Stimulated activated CD8-positive, alpha-beta memory T cell treated with anti-CD3 and anti-CD28 coated beads, Interleukin-12 subunit alpha, Interleukin-12 subunit beta, amount 100 ng/mL, for 24 hours (primary cell): ENCODE data around the gene PRKN.

Experiments used
- DNase-seq: peaks from one replicate; pipeline ENCODE4 v3.0.0-alpha.2; 2020; ENCODE audit errors: extremely low read depth

The PRKN gene

GRCh38 chr6:161417717-161418462, 1309.7 kb downstream of the PRKN start:
- no peak for DNase-seq

- DNase-seq: no peak
Measured at GRCh38 chr6:161415302-161415855, 1312.2 kb downstream of the PRKN start.

- no peak for DNase-seq
Measured at GRCh38 chr6:161414707-161415106, 1312.9 kb downstream of the PRKN start.

- no peak for DNase-seq
Measured at GRCh38 chr6:161414180-161414579, 1313.4 kb downstream of the PRKN start.

- DNase-seq: no peak
Measured at GRCh38 chr6:161413355-161413771, 1314.2 kb downstream of the PRKN start.

GRCh38 chr6:161412795-161413194, 1314.8 kb downstream of the PRKN start:
- DNase-seq: no peak

- DNase-seq: no peak
Measured at GRCh38 chr6:161411265-161411944, 1316.2 kb downstream of the PRKN start.

GRCh38 chr6:161410736-161411135, 1316.8 kb downstream of the PRKN start:
- DNase-seq: no peak

- no peak for DNase-seq
Measured at GRCh38 chr6:161410076-161410475, 1317.5 kb downstream of the PRKN start.

- no peak for DNase-seq
Measured at GRCh38 chr6:161409353-161409752, 1318.2 kb downstream of the PRKN start.

- no peak for DNase-seq
Measured at GRCh38 chr6:161408041-161408440, 1319.5 kb downstream of the PRKN start.

- DNase-seq: no peak
Measured at GRCh38 chr6:161407581-161407980, 1320.0 kb downstream of the PRKN start.

- DNase-seq: no peak
Measured at GRCh38 chr6:161407115-161407514, 1320.5 kb downstream of the PRKN start.

GRCh38 chr6:161406646-161407045, 1320.9 kb downstream of the PRKN start:
- no peak for DNase-seq

GRCh38 chr6:161405418-161405817, 1322.1 kb downstream of the PRKN start:
- no peak for DNase-seq

GRCh38 chr6:161403717-161404116, 1323.8 kb downstream of the PRKN start:
- no peak for DNase-seq

- no peak for DNase-seq
Measured at GRCh38 chr6:161401587-161402309, 1325.8 kb downstream of the PRKN start.

- DNase-seq: no peak
Measured at GRCh38 chr6:161400671-161401070, 1326.9 kb downstream of the PRKN start.

GRCh38 chr6:161396539-161396938, 1331.0 kb downstream of the PRKN start:
- no peak for DNase-seq

- DNase-seq: no peak
Measured at GRCh38 chr6:161395716-161396231, 1331.8 kb downstream of the PRKN start.

- no peak for DNase-seq
Measured at GRCh38 chr6:161394437-161394836, 1333.1 kb downstream of the PRKN start.

GRCh38 chr6:161393839-161394364, 1333.7 kb downstream of the PRKN start:
- DNase-seq: no peak
